ENCODE measurements around the gene UROC1. TPM values are rescaled to one million over a fixed set of nuclear protein-coding genes. Genes with fewer than 3 reads are reported as not detected.

The UROC1 gene
- total RNA-seq, 1 donor from 2014 or later = not detected

DNA sequence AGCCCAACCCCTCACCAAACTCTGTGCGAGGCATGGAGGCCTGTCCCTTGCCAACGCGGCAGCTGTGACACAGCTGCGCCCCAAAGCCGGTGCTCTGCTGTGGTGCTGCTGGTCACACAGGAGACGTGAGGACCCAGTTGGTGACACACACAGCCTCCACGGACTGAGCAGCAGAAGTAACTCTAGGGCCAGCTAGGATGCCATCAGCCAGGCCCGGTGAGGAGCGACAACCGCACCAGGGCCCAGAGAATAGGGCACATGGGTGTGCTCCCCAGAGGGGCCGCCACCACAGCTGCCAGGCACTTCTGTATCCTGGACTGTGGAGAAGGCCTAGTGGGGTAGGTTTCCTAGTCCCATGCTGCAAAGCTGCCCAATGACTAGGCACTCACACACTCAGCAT is 52.6 kb downstream of the UROC1 start:
- DNase-seq (ENCODE audit: low read depth) = peak; percentile 47

DNA sequence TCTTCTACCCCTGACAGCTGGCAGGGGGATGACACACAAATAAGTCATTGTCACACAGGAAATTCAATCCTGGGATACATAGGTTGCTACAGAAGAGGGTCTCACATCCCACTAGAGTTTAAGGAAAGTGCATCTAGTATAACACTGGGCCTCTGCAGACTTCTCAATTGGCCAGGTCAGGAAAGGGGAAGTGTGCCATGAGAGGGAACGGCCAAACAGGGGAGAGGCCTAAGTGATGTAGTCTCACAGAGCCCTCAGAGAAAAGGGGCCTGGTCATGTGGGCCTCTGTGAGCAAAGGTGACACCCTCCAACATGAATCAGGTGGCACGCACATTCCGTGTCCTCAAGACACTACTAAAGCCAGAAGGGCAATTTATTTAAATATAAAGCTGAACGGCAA is 53.1 kb downstream of the UROC1 start:
- DNase-seq (ENCODE audit: low read depth) = no peak

DNA sequence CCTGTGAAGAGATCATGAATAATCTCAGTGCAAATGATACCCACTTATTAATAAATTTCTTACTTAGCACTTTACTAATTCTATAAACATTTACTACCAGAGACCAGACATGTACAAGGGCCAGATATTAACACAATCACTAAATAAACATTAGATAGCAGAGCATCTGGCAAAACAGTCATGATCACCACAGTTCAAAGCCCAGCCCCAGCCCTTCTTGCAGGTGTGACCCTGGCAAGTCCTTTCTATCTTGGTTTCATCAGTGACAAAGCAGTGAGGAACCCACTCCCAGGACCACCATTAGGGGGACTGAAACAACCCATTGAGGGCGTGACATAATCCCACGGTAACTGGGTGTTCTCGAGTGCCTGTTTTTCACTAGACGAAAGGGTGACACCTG is 53.5 kb downstream of the UROC1 start:
- peak; percentile 30 for DNase-seq (ENCODE audit: low read depth)

DNA sequence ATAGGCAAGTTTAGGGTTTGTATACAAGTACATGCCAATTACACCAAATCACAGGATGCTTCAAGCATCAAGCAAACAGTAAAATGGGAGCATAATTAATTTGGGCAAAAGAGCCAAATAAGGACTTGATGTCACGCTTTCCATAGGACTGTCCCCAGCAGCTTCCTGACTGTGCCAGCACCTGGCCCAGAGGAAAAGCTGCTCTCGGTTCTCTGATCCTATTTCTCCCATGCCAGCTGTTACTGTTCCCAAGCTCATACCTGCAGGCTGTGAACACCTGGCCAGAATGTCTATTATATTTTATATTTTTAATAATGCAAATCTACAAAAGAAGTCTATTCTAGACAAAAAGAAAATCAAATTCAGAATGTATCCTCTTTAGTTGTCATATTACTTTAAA is 54.1 kb downstream of the UROC1 start:
- DNase-seq (ENCODE audit: low read depth) = no peak

DNA sequence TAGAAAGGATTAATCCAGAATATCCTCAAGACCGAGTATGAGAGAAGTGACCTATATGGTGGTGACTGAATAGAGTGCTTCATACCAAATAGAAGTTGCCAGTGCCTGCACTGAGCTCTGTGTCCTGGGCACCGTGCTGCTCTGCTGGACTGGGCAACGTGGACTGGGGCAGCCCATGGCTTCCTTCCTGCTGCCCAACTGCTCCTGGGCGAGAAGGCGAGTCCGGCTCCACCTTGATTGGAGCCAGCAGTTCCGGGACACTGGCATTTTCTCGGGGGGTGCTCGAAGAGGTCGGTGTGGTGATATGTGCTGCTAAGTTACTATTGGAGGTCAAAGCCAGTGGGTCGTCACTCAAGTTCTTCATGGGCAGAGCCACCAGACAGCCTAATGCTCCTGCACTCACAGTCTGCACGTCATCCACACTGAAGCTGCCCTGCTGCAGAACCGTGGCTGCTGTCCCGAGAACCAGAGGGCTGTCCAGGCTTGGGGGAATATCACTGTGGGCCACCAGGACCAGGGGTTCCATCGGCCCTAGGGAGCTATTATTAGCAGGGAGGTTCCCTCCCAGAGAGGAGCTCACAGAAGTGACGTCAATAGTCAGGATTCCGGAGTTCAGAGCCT is 56.0 kb downstream of the UROC1 start:
- DNase-seq (ENCODE audit: low read depth) = no peak

DNA sequence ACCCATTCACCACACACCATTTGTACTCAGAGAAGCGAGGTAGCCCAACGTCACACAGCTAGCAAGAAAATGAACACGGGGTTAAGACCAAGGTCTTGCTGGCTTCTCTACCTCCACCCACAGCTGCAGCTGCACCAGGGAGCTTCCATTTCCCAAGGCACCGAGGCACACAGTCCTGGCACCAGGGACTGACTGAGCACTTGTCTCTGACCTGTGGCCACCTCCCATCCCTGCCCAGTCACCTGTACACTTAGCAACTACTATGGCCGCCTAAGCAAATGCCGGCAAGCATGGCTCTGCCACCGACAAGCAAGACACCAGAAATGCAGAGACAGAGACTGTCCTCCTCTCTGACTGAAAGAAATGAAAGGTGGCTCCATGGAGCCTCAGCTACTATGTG is 57.2 kb downstream of the UROC1 start:
- DNase-seq (ENCODE audit: low read depth) = no peak

DNA sequence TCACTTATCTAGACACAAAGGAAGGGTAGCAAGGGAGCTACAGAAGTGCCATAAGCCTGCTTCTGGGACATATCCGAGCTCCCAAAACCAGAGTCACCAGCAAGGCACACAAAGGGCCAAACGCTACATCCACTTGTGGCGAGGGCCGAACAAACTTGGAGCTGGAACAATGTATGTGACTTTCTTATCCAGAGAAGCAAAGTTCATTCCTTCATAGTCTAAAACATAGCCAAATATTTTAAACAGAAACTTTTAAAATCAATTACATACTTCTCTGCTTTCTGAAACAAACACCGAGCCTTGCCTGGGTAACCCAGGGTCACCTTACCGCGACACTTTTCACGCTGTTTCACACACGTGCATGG is 57.8 kb downstream of the UROC1 start:
- DNase-seq (ENCODE audit: low read depth) = no peak

DNA sequence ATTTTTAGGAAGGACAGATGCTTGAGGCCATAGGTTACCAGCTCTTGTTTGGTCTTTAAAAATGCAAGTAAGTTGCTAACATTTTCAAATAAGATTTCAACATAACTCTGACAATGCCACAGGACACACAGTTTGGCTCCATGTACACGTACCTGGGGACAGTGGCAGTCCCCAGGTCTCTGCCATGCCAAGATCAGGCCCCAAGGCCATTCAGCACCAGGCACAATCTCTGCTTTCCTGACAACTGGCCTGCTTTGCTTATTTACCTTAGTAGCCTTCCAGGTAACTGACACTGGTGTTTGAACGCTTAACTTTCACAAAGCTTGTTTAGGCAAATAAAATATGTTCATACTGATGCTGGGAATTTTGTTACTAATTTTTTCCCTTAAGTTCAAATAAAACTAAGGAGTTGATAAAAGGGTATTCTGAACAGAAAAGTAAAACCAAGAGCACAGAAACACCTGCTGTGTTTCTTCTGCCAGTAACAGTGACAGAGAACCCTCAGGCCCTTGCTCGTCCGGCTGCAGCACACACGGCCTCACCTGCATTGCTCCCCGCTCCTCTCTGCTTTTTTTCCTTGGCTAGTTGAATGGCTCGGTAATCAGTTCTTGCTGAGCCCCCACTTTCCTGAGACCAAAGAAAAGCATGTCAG is 58.3 kb downstream of the UROC1 start:
- no peak for DNase-seq (ENCODE audit: low read depth)

DNA sequence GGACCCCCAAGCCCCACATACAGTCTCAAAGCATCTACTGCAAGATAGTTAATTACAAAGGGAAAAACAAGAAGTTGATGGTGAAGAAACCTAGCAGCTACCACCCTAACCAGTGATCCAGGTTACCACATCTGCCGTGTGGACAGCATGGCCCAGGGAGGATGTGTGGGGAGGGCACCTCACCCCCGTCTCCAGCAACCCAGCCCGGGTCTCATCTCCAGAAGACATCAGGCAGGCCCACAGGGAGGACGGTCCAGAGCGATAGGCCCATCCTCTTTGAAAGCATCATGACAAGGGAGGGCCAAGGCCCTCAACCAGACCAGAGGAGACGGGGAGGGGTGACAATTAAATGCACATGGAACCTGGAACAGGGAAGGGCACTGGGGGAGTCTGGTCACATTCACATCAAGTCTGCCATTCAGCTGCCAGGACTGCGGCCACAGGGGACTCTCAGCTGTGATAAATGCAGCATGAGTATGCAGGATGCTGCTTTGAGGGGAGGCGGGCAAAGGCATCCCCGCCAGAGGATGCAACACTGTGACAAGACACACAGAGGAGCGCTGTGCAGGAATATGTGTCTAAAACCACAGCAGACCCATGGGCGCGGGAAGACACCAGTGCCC is 60.7 kb downstream of the UROC1 start:
- no peak for DNase-seq (ENCODE audit: low read depth)

DNA sequence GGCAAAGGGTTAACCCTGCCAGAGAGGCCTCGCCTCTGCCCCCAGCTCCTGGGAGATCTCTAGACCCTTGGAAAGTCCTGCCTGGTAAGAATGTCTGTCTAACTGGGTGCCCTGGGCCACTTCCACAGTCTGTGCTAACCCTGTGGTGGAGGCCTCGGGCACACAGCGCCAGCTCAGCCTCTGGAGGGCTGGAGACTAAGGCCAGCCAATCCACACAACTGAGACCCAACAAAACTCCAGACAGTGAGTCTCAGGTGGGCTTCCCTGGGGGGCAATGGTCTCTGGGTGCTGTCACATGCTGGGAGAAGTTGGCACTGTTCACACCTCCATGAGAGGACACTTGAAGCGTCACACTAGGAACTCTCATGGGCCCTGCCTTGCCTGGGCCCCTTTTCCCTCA is 61.4 kb downstream of the UROC1 start:
- DNase-seq (ENCODE audit: low read depth) = no peak

DNA sequence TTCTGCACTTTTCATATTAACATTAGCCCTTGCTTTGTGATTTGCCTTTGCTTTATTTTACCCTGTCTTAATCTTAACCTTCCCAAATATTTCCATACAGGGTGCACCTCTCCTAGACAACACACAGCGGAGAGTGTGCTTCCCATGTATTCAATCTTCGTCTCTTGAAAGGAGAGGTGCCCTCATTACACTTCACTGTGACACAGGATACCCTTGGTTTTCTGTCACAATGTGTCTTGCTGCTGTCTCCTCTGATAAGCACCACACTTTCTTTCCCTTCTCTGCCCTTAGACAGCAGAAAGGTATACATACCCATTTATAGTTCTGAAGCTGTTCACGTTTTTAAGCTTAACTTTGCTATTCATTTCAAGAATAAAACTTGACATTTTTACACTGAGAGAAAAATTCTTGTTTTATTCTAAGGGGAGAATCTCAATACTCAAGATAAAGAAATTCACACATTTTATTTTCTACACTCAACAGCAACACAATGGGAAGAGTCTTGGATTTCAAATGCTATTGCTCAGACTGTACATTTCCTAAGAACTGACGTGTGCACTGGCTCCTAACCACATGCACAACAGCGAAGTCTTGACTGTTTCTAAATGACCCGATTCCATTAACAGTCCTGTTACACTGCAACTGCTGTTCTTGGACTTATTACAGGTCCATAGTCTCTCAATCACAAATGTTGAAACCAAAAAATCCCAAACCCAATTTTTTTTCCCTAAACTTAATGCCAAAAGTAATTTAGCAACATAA is 63.0 kb downstream of the UROC1 start:
- no peak for DNase-seq (ENCODE audit: low read depth)

DNA sequence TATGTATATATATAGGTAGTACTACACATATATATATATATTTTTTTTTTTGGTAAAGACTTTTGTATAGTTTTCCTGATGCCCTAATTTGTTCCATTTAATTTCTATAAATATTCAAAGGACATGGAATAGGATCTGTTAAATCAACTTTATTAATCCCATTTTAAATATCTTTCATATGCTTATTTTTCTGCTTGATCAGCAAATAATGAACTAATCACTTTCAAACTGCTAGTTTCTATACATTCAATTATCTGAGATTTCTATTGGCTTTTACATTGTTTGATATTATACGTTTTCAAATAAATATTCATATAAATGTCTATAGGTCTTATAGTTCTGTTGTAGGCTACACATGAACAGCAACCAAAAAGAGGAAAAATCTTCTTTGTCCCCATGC is 63.5 kb downstream of the UROC1 start:
- no peak for DNase-seq (ENCODE audit: low read depth)

DNA sequence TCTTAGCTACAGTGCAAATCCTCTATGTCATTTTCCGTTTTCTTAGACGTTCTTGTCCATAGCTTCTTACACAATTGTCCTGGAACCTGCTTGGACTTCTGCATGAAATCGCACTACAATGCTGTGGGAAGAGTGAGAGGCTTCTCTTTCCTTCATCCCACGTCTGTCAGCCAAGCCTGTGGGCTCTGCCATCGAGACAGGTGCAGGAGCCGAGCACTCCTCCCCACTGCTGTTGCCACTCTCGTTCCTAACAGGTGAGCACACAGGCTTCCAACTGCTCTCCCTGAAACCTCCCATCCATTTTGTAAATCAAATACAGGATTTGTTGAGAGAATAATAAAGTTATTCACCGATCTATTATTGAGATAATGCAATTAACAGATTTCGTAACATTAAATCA is 65.4 kb downstream of the UROC1 start:
- peak; percentile 76 for DNase-seq (ENCODE audit: low read depth)

DNA sequence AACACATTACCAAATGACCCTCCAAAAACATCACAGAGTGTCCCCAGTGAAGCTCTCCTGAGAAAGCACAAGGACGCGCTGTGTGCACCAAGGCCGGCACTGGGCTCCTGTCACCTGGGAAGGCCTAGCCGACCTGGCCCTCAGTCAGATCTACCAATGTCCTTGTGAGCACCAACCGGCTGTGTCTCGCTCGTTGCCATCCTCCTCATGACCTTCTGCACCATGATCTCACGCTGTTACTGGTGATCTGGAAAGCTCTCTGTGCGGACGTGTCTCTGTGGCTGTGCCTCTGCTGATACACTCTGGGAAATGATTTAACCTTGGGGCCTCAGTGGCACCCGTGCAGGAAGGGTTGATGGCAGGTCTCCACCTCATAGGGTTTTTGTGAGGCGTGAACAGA is 66.1 kb downstream of the UROC1 start:
- DNase-seq (ENCODE audit: low read depth) = no peak

DNA sequence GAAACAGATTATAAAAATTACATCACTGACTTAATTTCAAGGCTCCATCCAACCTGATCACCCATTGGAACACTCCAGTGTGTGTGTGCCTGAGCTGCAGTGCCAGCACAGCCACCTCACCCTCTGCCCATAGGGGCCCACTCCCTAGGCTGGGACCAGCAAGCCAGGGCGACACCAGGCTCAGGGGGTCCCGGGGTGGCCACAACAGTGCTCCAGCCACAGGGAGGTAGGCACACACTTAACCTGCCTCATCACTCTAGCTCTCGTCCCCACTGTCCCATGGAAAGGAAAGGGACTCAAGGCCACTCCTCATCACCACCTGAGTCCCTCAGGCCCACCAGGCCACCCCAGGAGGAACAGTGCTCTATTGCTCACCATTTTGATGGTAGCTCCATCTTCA is 66.8 kb downstream of the UROC1 start:
- DNase-seq (ENCODE audit: low read depth) = no peak

DNA sequence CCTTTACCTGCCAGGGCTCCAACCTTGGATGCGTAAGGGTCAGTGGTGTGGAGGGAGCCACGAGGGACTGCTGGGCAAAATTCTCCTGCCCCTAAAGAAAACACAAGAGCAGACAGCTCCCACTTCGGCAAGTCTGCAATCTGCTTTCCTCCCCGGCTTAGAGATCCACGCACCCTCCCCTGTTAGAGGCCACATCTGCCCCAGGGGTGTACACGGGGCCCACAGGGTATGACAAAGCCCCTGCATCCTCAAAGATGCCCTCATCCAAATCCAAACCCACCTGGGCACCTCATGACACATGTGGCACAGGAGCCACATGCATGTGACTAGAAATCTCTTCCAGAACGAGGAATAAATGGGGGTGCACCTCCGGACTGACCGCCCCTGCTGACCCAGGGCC is 67.4 kb downstream of the UROC1 start:
- no peak for DNase-seq (ENCODE audit: low read depth)

DNA sequence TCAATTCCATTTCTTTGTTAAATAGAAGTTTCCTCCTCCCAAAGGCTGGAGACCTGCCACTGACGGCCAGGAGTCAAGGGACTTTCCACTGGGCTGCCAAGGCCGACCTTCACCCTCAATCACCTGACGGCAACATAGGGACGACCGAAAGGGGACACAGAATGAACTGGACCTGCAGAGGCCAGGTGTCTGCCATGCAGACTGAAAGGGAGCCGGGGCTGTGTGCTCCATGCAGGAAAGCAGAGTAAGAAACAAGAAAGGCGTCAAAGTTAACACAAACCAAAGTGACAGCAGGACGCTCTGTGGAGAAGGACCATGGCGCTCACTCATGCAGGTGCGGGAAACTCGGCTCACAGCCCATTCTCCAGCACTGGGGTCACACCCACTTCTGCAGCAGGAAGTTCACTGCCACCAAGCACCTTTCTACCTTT is 67.9 kb downstream of the UROC1 start:
- no peak for DNase-seq (ENCODE audit: low read depth)

DNA sequence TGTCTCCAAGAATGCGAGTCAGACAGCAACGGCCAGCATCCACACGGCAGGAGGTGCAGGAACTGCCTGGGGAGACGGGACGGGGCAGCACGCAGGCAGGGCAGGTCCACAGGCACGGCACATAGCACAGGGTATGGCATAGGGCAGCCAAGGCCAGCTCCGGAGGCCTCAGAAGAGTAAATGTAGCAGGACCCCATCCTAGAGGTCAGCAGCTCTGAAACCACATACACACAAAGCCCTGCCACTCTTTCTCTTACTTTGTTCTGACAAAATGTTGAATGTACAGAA is 68.7 kb downstream of the UROC1 start:
- DNase-seq (ENCODE audit: low read depth) = no peak

DNA sequence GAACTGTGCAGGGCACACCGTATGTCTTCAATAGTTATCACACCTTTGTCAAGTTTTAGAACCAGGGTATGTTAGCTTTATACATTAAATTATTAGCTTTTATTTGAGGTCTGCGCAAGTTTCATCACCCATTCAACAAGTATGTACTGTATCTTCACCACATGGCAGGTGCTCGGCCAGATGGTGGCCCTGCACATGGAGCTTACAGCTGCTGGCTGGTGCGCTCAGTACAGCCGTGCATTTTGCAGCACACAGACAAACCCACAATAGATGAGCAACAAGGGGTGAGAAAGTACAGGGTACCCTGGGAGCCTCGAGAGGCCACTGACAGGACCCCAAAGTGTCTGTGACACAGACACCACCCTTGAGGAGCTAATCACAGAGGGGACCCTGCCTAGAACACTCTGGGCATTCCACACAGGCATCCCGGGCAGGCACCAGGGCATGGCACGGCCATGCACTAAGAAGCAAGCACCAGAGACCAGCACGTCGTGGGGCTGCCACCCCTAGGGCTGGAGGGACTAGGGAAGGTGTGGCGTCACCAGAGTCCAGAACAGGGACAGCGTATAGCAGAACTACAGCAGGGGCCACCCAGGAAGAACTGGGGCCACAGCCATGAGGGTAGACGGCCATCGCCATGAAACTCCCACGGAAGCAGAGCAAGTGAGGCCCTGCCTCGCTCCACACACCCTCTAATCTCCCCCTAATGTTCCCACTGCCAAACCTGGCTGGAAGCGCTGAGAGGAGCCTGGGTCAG is 69.3 kb downstream of the UROC1 start:
- peak; percentile 79 for DNase-seq (ENCODE audit: low read depth)

DNA sequence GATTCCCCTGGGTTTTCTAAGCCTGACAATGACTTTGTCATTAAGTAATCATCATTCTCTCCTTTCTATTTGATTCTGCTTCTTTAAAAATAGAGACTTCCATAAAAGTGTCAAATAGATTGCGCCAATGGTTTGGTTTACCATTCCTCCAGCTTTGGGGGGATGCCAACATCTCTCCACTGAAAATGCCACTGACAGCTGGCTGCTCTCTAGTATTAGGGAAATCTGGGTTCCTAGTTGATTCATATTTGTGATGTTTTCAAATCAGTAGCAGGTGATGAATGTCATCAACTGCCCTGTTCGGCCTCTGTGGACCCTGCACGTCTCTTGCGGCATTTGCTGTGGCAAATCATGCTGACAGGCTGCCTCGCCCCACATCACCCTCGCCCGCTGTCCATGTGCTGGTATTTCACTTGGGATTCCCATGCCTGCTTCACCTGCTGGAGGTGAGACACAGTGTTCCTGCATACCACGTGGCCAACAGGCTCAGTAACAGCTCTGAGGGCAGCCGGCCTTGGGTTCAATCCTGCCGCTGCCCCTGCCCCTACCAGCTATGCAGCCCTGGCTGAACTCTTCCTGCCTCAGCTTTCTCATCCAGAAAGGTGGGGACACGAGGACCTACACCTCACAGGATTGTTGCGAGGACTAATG is 70.0 kb downstream of the UROC1 start:
- DNase-seq (ENCODE audit: low read depth) = peak; percentile 80

DNA sequence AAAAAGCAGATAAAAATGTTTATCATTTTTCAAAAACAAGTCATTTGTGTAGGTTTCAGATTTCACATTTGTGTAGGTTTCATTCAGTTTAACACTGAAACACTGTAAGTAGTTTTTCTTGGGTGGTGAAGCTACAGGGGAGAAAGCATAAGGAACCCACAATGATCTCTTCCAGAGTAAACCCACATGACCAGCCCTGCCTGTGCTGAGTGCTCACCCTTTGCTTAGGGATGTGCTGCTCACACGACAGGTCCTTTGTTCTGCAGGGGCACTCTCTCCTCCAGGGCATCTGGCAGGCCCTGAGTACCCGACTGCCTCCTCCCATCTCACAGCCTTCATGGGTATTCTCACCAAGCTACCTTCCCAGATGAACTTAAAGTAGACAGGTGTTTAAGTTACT is 70.8 kb downstream of the UROC1 start:
- no peak for DNase-seq (ENCODE audit: low read depth)

Data from myocyte (in vitro differentiated cells).